OCI-LY3 (cell line): Measurements from ENCODE around the gene ZNF548.

ENCODE experiments used
- CTCF ChIP-seq: fragments of 200-600, 300-600 bp; sonication (generic); IDR thresholded peaks from 2 replicates; pipeline ENCODE4 v1.5.1; 2014; ENCODE audit warnings: antibody characterized with exemption, low read length, low read depth
- EZH2phosphoT487 ChIP-seq: fragments of 200-600 bp; shearing (Covaris generic); IDR thresholded peaks from 2 replicates; pipeline ENCODE4 v1.6.1; 2018; ENCODE audit warnings: antibody characterized with exemption, mixed run types, low read depth

GRCh38 chr19:57355916-57356315 lies 33.7 kb upstream of the ZNF548 start:
- no peak for TF ChIP-seq CTCF
- no peak for TF ChIP-seq EZH2phosphoT487
